Activated gamma-delta T cell treated with Interleukin-2 at 50 U/mL for 16 hours (primary cell): ENCODE results near the gene TBPL1.

Source experiments
- DNase-seq: peaks from one replicate; pipeline ENCODE4 v3.0.0-alpha.2; 2020

Gene TBPL1

GRCh38 chr6:134010974-134011373 is 58.0 kb downstream of the TBPL1 start:
- no peak for DNase-seq

- no peak for DNase-seq
Observed at GRCh38 chr6:134014588-134015137, 61.6 kb downstream of the TBPL1 start.

GRCh38 chr6:134015719-134016557 is 62.9 kb downstream of the TBPL1 start:
- DNase-seq, result no peak

- no peak for DNase-seq
Observed at GRCh38 chr6:134016558-134016814, 63.5 kb downstream of the TBPL1 start.

GRCh38 chr6:134020071-134020470 is 67.0 kb downstream of the TBPL1 start:
- no peak for DNase-seq

GRCh38 chr6:134020543-134020942 is 67.5 kb downstream of the TBPL1 start:
- no peak for DNase-seq

GRCh38 chr6:134020968-134021367 is 67.9 kb downstream of the TBPL1 start:
- DNase-seq, result no peak

- no peak for DNase-seq
Observed at GRCh38 chr6:134021396-134022122, 68.5 kb downstream of the TBPL1 start.

GRCh38 chr6:134022650-134023049 is 69.6 kb downstream of the TBPL1 start:
- no peak for DNase-seq

- no peak for DNase-seq
Observed at GRCh38 chr6:134026597-134026996, 73.6 kb downstream of the TBPL1 start.

GRCh38 chr6:134028438-134028837 is 75.4 kb downstream of the TBPL1 start:
- DNase-seq, result no peak

- no peak for DNase-seq
Observed at GRCh38 chr6:134029495-134030455, 76.8 kb downstream of the TBPL1 start.

- DNase-seq, result no peak
Observed at GRCh38 chr6:134031696-134032255, 78.8 kb downstream of the TBPL1 start.

GRCh38 chr6:134034478-134034877 is 81.5 kb downstream of the TBPL1 start:
- no peak for DNase-seq

GRCh38 chr6:134034961-134035822 is 82.2 kb downstream of the TBPL1 start:
- no peak for DNase-seq

GRCh38 chr6:134035823-134036296 is 82.8 kb downstream of the TBPL1 start:
- DNase-seq, result no peak

- no peak for DNase-seq
Observed at GRCh38 chr6:134039116-134039515, 86.1 kb downstream of the TBPL1 start.
